GM19452 (cell line): Measurements from ENCODE around the gene PTPRG.

Source experiments
- ATAC-seq: cut with Tn5 transposase; IDR thresholded peaks from one replicate; pipeline ENCODE4 v1.9.1; 2021; ENCODE audit not compliant: unreplicated experiment

Gene PTPRG

GRCh38 chr3:62131620-62132019 lies 570.2 kb downstream of the PTPRG start:
- no peak for ATAC-seq

DNA sequence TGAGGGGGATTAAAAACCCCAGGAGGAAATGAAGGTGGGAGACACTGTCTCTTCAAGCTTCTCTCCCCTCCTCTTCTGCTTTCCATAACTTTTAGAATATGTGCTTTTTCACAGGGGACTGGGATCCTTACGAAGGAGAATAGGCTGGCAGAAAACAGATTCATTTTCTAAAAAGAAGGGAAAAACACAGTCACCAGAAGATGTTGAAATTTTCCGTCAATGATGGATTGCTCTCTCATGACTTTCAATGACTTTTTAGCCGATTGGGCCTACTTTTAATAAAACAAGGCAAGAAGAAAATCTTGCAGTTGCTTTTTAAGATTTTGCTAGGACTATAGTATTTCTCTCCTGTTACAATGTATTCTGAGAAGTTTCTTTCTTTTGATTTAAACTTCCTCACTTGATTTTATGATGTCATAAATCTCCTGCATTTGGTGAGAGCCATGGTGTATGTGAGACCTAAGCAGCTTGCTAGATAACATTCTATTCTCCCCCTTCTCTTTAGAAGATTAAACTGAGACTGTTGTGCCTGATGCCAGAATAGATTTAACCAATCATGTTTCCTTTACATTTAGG lies 570.7 kb downstream of the PTPRG start:
- no peak for ATAC-seq

- no peak for ATAC-seq
Observed at GRCh38 chr3:62133015-62133414, 571.6 kb downstream of the PTPRG start.

DNA sequence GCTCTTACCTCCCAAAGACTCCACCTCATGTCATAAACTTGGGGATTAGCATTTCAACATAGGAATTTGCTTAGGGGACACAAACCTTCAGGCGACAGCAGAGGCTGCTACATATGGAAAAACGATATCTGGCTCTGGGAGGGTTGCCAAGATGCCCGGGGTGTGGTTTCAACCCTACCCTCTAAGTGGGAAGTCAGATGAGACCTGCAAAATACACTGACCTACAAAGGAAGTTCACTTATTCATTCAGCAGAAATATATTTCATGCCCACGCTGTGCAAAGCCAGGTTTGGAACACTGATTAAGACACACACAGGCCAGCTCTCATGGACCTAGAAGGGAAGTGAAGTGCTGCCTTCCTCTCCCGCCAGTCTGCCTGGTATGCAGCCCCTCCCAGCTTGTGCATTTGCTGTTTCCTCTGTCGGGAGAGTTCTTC lies 572.7 kb downstream of the PTPRG start:
- no peak for ATAC-seq

GRCh38 chr3:62135741-62136140 lies 574.4 kb downstream of the PTPRG start:
- no peak for ATAC-seq

DNA sequence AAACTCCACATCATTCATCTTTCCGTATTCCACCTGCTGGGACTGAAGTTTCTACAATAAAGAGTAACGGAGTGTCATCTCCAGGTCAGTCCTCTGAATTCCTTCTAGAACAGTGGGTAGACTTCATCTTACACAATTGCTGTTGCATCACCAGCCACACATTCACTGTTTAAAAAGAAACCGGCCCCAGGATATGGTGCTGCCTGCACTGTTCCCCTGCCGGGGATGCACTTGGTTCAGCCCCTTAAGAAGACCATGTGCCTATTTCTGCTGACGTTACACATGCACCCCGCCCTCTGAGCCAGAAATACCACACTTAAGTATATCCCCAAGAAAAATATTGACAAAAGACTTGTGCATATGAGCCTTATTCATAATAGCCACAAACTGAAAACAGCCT lies 578.6 kb downstream of the PTPRG start:
- no peak for ATAC-seq

DNA sequence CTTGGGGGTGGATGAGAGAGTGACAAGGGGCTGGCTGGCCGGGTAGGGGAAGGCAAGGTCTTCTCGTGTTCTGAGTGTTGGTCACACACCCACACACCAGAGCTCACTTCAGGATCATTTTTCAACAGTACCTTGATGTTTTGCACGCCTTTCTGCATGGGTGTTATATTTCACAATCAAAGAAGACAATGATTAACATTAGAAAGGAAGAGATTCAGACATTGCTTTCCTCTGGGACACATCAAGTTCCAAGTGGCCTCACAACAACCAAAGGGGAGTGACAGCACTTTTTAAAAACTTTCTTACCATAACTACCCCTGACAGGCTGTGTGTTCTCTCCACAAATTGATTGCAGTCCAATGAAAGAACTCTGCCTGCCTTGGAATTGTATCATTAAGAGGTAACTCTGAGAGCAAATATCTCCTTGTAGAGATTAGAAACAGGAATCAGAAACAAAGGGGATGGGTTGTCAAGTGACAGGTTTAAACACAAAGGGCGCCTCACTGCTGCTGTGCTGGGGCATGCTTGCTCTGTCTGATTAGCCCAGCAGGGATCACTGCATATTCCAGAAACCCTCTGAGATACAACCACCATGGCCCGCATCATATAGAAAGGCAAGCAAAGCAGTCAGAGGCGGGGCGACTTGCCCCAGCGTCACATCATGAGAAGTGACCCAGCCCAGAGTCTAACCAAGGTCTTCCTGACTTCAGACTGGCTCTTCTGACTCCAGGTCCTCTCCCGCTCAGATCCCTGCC lies 581.1 kb downstream of the PTPRG start:
- no peak for ATAC-seq

- ATAC-seq = no peak
Observed at GRCh38 chr3:62143843-62144450, 582.6 kb downstream of the PTPRG start.

DNA sequence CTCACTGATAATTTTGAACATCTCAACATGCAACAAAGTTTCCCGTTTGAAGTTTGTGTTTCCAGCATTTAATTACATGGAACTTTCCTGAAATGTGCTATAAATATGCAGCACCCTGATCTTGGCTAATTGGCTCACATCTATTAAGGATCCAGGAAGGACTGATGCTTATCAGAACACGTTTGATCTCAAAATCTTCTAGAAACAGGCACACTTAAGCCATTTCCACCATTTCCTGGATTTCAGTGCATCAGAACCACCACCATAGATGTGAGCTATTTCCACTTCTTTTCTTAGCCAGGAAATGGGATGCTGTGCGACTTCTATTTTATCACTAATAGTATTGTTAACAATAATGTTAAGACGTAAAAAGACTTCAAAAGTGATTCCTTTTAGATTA lies 583.1 kb downstream of the PTPRG start:
- ATAC-seq = no peak

- ATAC-seq = no peak
Observed at GRCh38 chr3:62145086-62145757, 583.9 kb downstream of the PTPRG start.

GRCh38 chr3:62149539-62149938 lies 588.2 kb downstream of the PTPRG start:
- no peak for ATAC-seq

DNA sequence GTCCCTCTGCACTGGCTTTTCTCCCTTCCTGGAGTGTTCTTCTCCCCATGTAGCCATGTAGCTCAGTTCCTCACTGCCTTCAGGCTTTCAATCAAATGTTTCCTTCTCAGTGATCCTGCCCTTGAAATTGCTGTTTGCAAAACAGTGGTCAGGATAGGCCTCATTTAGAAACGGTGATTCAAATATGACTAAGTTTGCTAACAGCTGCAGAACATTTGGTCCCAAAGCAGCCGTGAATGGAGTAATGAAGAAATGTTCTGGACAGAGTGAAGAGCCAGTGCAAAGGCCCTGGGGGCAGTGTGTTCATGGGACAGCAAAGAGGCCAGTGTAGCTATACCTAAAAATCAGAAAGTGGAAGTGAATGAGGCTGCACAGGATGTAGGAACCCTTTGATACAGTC lies 588.6 kb downstream of the PTPRG start:
- ATAC-seq = no peak

DNA sequence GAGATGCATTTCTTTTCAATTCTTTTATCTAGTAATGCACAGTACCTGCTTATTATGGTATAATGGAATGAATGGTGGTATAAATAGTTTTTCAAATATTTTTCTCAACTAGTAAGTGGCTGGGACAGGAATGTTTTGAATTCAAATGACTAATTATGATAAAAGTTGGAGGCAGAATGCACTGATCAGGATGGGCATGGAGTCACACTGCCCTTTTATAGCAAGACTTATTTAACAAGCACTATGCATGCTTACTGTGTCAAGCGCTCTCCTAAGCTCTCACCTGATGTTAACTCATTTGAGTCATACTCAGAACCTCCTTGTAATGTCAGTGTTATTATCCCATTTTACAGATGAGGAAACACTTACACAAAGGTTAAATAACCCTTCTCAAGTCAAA lies 590.2 kb downstream of the PTPRG start:
- no peak for ATAC-seq

DNA sequence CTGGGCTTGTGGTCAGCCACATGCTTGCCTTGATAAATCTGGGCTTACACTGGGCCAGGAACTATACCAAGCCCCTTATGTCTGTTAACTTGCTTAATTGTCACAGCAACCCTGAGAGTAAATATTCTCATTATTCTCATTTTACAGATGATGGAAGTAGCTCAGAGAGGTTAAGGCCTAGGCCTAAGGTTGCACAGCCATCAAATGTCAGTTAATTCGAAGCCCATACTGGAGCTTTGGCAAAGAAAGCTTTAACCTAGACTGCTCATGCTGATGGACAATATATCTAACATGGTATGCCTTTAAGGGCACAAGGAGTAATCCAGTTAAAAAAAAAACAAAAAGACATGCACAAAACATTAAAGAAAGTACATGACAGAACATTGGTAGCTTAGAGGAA lies 591.9 kb downstream of the PTPRG start:
- ATAC-seq = no peak

GRCh38 chr3:62154457-62155148 lies 593.2 kb downstream of the PTPRG start:
- ATAC-seq = no peak

GRCh38 chr3:62159056-62159708 lies 597.8 kb downstream of the PTPRG start:
- no peak for ATAC-seq

DNA sequence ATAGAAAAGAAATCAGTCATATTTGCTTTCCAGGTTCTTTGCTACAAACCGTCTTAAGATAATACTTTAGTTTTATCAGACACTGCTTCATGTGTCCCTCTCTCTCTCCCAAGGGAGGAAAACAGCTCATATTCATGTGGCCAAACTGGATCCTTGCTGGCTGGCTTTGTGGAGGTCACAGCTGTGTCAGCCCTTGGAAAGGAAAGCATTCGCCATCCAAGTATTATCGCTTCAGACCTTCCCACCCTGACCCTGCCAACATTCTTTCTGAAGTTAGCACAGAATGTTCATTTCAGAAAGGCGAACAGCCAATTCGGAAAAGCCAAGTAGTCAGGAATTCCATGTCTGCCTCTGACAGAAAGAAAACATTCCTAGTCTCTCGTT lies 598.3 kb downstream of the PTPRG start:
- ATAC-seq = no peak

GRCh38 chr3:62161371-62161770 lies 600.0 kb downstream of the PTPRG start:
- no peak for ATAC-seq

DNA sequence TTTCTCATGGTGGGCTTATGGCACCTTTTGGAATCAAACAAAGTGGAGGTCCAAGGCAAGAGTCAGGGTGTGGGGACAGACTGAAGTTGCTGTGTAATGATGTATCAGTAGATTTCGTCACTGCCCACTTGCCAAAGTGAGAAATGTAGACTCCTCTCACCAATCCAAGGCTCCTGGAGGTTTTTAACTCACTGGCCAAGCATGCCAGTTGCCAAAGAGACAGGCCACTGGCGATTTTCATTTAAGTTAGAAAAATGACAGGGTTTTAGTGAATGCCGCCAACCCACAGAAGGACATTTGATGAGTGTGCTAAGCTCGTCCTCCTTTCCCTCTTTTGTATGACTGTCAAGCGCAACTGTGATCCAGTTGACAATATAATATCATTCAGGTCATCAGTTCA lies 602.8 kb downstream of the PTPRG start:
- ATAC-seq = no peak

DNA sequence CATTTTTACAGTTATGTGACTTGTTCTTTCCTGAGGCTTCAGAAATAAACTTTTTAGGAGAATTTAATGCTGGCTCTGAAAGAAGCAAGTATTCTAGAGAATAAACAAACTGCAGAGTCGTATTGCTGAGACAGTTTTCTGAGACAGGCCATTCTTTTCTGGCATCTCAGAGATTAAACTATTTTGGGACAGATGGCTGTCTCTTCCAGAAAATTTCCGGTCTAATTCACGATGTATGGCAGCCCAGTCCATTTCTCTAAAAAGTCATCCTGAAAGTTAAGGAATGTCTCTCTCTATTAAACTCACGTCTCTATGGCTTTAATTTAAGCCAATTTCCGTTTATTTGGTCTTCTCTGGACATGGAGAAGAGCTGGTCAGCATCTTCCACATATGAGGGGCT lies 603.4 kb downstream of the PTPRG start:
- no peak for ATAC-seq
